Epithelial cell of proximal tubule (primary cell): Measurements from ENCODE around the gene UBL3. TPM values are rescaled to one million over a fixed set of nuclear protein-coding genes. Genes with fewer than 3 reads are reported as not detected.

Experiments
- DNase-seq: peaks from one replicate; pipeline ENCODE4 v3.0.0-alpha.2; 2011; ENCODE audit warnings: low read depth
- H3K4me3 ChIP-seq: 2 replicates; pipeline ENCODE4 v1.5.1; 2011; ENCODE audit warnings: low read depth, mild to moderate bottlenecking, low read length
- CTCF ChIP-seq: conservative IDR thresholded peaks from 2 replicates; pipeline ENCODE4 v1.5.1; 2012; ENCODE audit warnings: low read depth, mild to moderate bottlenecking, low read length
- total RNA-seq: library from RNA; depleted of rRNA; stranded (reverse); fragments of >200 nt; gene quantifications from 2 replicates; pipeline ENCODE4 v1.2.3, GENCODE V29; 2015

Gene UBL3
- total RNA-seq, 1 donor from 2014 or later = 10.0 TPM

- no peak for DNase-seq
- TF ChIP-seq CTCF = no peak
These were observed 8.2 kb upstream of the UBL3 start for GRCh38 chr13:29858667-29859066.

GRCh38 chr13:29858231-29858630 is 7.8 kb upstream of the UBL3 start:
- H3K4me3 ChIP-seq = no peak overlapping the region
- no peak for DNase-seq
- no peak for TF ChIP-seq CTCF

More at GRCh38 chr13:29858667-29859066, 8.2 kb upstream of the UBL3 start:
- H3K4me3 ChIP-seq = no peak overlapping the region

- DNase-seq = no peak
- no peak overlapping the region for H3K4me3 ChIP-seq
- TF ChIP-seq CTCF = no peak
These were observed 6.7 kb upstream of the UBL3 start for GRCh38 chr13:29857085-29857484.

- H3K4me3 ChIP-seq = no peak overlapping the region
- no peak for TF ChIP-seq CTCF
- no peak for DNase-seq
These were observed 6.0 kb upstream of the UBL3 start for GRCh38 chr13:29856426-29856825.

GRCh38 chr13:29855784-29856183 is 5.4 kb upstream of the UBL3 start:
- no peak for DNase-seq
- H3K4me3 ChIP-seq = no peak overlapping the region
- TF ChIP-seq CTCF = no peak

- DNase-seq = no peak
- no peak for TF ChIP-seq CTCF
- H3K4me3 ChIP-seq = no peak overlapping the region
These were observed 4.6 kb upstream of the UBL3 start for GRCh38 chr13:29855009-29855408.

GRCh38 chr13:29853131-29853530 is 2.7 kb upstream of the UBL3 start:
- H3K4me3 ChIP-seq = no peak overlapping the region
- no peak for TF ChIP-seq CTCF
- no peak for DNase-seq
